BLaER1 (cell line): ENCODE data around the gene PRRT3.
A peak's percentile ranks its signal among the peaks of the same experiment; 100 is the strongest.

Experiments used
- H3K27ac ChIP-seq: shearing (Covaris generic); formaldehyde crosslinking; 2 replicates; pipeline ENCODE4 v1.8.1; 2022
- H3K27me3 ChIP-seq: shearing (Covaris generic); formaldehyde crosslinking; 2 replicates; pipeline ENCODE4 v1.8.1; 2022
- H3K36me3 ChIP-seq: shearing (Covaris generic); formaldehyde crosslinking; 2 replicates; pipeline ENCODE4 v1.8.1; 2022
- H3K4me1 ChIP-seq: shearing (Covaris generic); formaldehyde crosslinking; 2 replicates; pipeline ENCODE4 v1.8.1; 2022
- H3K4me2 ChIP-seq: shearing (Covaris generic); formaldehyde crosslinking; 2 replicates; pipeline ENCODE4 v1.8.1; 2022
- H3K4me3 ChIP-seq: shearing (Covaris generic); formaldehyde crosslinking; 2 replicates; pipeline ENCODE4 v1.8.1; 2022
- H3K9ac ChIP-seq: shearing (Covaris generic); formaldehyde crosslinking; 2 replicates; pipeline ENCODE4 v1.8.1; 2022
- H3K9me3 ChIP-seq: shearing (Covaris generic); formaldehyde crosslinking; 2 replicates; pipeline ENCODE4 v1.8.1; 2022
- H4K20me1 ChIP-seq: shearing (Covaris generic); formaldehyde crosslinking; 2 replicates; pipeline ENCODE4 v1.8.1; 2022
- Cebpa-rat ChIP-seq: shearing (Covaris generic); IDR thresholded peaks from 2 replicates; pipeline ENCODE4 v1.8.1; 2022

Gene PRRT3

DNA sequence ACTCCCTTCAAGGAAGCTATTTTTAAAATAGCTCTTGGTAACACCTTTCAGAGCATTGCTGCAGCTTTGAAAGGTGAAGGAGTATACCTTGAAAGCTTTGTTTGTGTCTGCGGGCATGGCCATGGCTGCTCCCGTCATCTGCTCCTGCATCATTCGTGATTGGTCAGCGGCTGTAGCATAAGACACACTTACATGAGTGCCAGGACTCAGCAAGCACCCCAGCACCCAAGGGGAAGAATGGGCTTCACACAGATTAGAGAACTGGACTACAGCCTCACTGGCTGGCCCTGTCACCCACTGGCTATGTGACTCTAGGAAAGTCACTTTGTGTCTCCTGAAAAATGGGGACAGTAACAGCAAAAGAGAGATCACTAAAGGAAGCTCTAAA, 17.4 kb upstream of the PRRT3 start:
- no peak for TF ChIP-seq Cebpa-rat
- no peaks in the 10 kb centered on the region for H4K20me1 ChIP-seq
- H3K9me3 ChIP-seq = no peaks in the 10 kb centered on the region
- H3K27ac ChIP-seq = no peak overlapping the region
- no peak overlapping the region for H3K4me2 ChIP-seq
- no peak overlapping the region for H3K9ac ChIP-seq
- no peaks in the 10 kb centered on the region for H3K27me3 ChIP-seq
- H3K4me3 ChIP-seq = no peak overlapping the region
- no peaks in the 10 kb centered on the region for H3K4me1 ChIP-seq
- peaks cover 93% of the 10 kb centered on the region for H3K36me3 ChIP-seq

DNA sequence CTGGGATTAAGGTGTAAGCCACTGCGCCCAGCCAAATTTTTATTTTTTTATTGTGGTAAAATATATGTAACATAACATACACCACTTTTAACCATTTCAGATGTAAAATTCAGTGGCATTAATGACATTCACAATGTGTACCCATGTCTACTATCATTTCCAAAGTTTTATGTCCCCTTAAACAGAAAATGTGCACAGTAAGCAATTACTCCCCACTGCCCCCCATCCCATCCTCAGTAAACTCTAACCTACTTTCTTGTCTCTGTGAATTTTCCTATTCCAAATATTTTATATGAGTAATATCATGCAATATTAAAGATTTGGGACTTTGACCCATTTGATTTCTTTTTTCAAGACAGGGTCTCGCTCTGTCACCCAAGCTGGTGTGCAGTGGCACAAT, 14.6 kb upstream of the PRRT3 start:
- Histone ChIP-seq H3K36me3 (peaks cover 90% of the 10 kb centered on the region), H3K27me3 (no peaks in the 10 kb centered on the region), H3K9me3 (no peaks in the 10 kb centered on the region), H4K20me1 (no peaks in the 10 kb centered on the region), H3K9ac (no peak overlapping the region), H3K27ac (no peak overlapping the region), H3K4me1 (no peaks in the 10 kb centered on the region), H3K4me3 (no peak overlapping the region), H3K4me2 (no peak overlapping the region)
- no peak for TF ChIP-seq Cebpa-rat

GRCh38 chr3:9965200-9965875, 13.1 kb upstream of the PRRT3 start:
- Histone ChIP-seq H4K20me1 (no peaks in the 10 kb centered on the region), H3K4me2 (no peak overlapping the region), H3K9ac (no peak overlapping the region), H3K36me3 (peaks cover 81% of the 10 kb centered on the region), H3K27ac (no peak overlapping the region), H3K4me1 (no peaks in the 10 kb centered on the region), H3K27me3 (no peaks in the 10 kb centered on the region), H3K4me3 (no peak overlapping the region), H3K9me3 (no peaks in the 10 kb centered on the region)
- no peak for TF ChIP-seq Cebpa-rat

GRCh38 chr3:9957214-9957613, 5.0 kb upstream of the PRRT3 start:
- Histone ChIP-seq H3K27me3 (no peaks in the 10 kb centered on the region), H3K4me2 (no peak overlapping the region), H3K9me3 (no peaks in the 10 kb centered on the region), H3K4me1 (peaks cover 14% of the 10 kb centered on the region), H4K20me1 (no peaks in the 10 kb centered on the region), H3K36me3 (peaks cover 10% of the 10 kb centered on the region; the same call in 1 of the 2 replicates), H3K4me3 (no peak overlapping the region), H3K9ac (no peak overlapping the region), H3K27ac (no peak overlapping the region)
- TF ChIP-seq Cebpa-rat = no peak

DNA sequence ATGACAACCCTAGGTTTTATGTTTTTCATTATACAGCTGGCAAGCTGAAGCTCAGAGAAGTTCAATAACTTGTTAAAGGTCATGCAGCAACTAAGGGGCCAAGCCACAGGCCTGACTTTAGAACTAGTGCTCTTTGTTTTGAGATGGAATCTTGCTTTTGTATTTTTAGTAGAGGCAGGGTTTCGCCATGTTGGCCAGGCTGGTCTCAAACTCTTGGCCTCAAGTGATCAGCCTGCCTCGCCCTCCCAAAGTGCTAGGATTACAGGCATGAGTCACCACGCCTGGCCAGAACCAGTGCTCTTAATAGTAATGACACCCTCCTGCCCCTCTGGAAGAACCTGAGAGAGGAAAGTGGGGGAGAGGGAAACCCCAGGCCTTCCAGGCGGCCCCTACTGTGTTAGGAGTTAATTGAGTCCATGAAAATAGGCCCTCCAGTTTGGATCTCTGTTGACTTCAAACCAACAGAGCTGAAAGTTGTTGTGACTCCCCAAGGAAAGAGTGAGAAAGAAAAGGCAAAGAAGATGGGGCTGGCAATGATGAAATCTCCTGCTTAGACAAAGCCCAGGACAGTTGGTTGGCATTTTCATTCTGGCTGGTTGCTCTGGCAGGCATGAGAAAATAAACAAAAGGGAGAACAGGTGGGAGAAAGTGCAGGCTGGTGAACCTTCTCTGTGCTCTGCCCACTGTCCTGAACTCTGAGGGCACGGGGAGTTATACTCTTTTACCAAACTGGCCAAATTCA, 3.6 kb upstream of the PRRT3 start:
- Histone ChIP-seq H3K4me3 (no peak overlapping the region), H3K9ac (no peak overlapping the region), H3K4me1 (peaks cover 26% of the 10 kb centered on the region), H3K36me3 (no peaks in the 10 kb centered on the region), H3K9me3 (no peaks in the 10 kb centered on the region), H4K20me1 (no peaks in the 10 kb centered on the region), H3K27me3 (no peaks in the 10 kb centered on the region), H3K4me2 (no peak overlapping the region), H3K27ac (no peak overlapping the region)
- no peak for TF ChIP-seq Cebpa-rat

DNA sequence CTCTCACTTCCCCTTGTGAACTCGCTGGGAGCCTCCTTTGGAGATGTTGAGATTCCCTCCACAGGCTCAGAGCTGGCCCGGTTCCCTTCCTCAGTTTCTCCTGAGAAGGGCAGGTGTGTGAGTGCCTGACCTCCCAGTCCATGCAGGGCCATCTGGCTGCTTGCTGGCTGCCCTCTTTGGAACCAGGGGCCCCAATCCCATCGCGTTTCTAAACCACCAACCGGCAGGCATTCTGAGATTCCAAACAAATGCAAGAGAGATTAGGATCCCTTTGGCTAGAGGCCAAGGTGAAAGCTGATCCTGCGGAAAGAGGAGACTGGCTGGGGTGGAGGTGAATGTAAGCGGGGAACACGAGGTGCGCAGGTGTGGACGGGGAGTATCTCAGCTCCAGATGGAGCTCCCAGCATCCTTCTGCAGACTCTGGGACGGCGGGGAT, 2.9 kb upstream of the PRRT3 start:
- Histone ChIP-seq H3K36me3 (no peaks in the 10 kb centered on the region), H3K4me1 (peaks cover 33% of the 10 kb centered on the region), H3K27ac (no peak overlapping the region), H3K9ac (no peak overlapping the region), H3K9me3 (no peaks in the 10 kb centered on the region), H3K27me3 (no peaks in the 10 kb centered on the region), H3K4me3 (no peak overlapping the region), H4K20me1 (no peaks in the 10 kb centered on the region), H3K4me2 (no peak overlapping the region)
- TF ChIP-seq Cebpa-rat = no peak

GRCh38 chr3:9951598-9951961, 628 bp downstream of the PRRT3 start:
- TF ChIP-seq Cebpa-rat = no peak
- Histone ChIP-seq H3K4me1 (peaks cover 38% of the 10 kb centered on the region), H3K36me3 (peaks cover 32% of the 10 kb centered on the region), H3K4me3 (peak overlapping the region; percentile 80), H4K20me1 (no peaks in the 10 kb centered on the region), H3K9me3 (no peaks in the 10 kb centered on the region), H3K27me3 (no peaks in the 10 kb centered on the region), H3K9ac (peak overlapping the region; percentile 71), H3K27ac (peak overlapping the region; percentile 58), H3K4me2 (peak overlapping the region; percentile 97)

GRCh38 chr3:9951126-9951525, 1.1 kb downstream of the PRRT3 start:
- Histone ChIP-seq H3K4me2 (peak overlapping the region; percentile 97), H3K4me1 (peaks cover 38% of the 10 kb centered on the region), H3K27ac (peak overlapping the region; percentile 58), H3K9me3 (no peaks in the 10 kb centered on the region), H3K36me3 (peaks cover 37% of the 10 kb centered on the region), H3K9ac (peak overlapping the region; percentile 71), H3K4me3 (peak overlapping the region; percentile 80), H4K20me1 (no peaks in the 10 kb centered on the region), H3K27me3 (no peaks in the 10 kb centered on the region)
- no peak for TF ChIP-seq Cebpa-rat

DNA sequence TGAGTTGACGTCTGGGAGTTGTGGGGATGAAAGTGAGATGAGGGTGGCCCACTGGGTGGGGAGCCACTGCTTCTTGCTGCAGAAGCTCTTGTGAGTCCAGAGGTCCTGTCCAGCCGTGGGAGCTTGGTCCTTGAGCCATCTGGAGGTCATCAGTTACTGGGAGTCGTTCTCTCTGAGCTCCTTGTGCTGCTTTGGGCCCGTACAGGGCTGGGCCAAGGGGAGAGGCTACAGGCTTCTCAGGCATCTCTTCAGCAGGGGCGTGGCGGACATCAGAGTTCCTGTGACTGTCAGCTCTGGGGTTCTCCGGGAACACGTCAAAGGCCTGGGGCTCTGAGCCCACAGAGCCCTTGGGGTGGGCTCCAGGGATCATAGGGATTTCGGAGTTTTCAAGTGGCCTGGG, 2.6 kb downstream of the PRRT3 start:
- peaks cover 38% of the 10 kb centered on the region for H3K4me1 ChIP-seq
- H3K4me3 ChIP-seq = no peak overlapping the region
- H3K9ac ChIP-seq = no peak overlapping the region
- TF ChIP-seq Cebpa-rat = no peak
- H3K27me3 ChIP-seq = no peaks in the 10 kb centered on the region
- H3K27ac ChIP-seq = no peak overlapping the region
- H3K36me3 ChIP-seq = peaks cover 52% of the 10 kb centered on the region
- H4K20me1 ChIP-seq = no peaks in the 10 kb centered on the region
- H3K9me3 ChIP-seq = no peaks in the 10 kb centered on the region
- no peak overlapping the region for H3K4me2 ChIP-seq

- Histone ChIP-seq H3K27ac (no peak overlapping the region), H3K9ac (no peak overlapping the region), H3K4me2 (no peak overlapping the region), H3K36me3 (peaks cover 57% of the 10 kb centered on the region), H3K27me3 (no peaks in the 10 kb centered on the region), H3K9me3 (no peaks in the 10 kb centered on the region), H3K4me3 (no peak overlapping the region), H4K20me1 (no peaks in the 10 kb centered on the region), H3K4me1 (peaks cover 38% of the 10 kb centered on the region)
- no peak for TF ChIP-seq Cebpa-rat
Measured at GRCh38 chr3:9949115-9949514, 3.1 kb downstream of the PRRT3 start.
